GM12864 (cell line): ENCODE data around the gene CADPS2.

ENCODE experiments used
- DNase-seq: peaks from one replicate; pipeline ENCODE4 v3.0.0-alpha.2; 2011; ENCODE audit warnings: low read depth
- H3K4me3 ChIP-seq: 2 replicates; pipeline ENCODE4 v1.5.1; 2011; ENCODE audit warnings: mild to moderate bottlenecking, low read depth, low read length, control low read depth
- TF ChIP-seq, protein P1 (sequence below): IDR thresholded peaks from 2 replicates; pipeline ENCODE4 v1.5.1; 2011; ENCODE audit warnings: low read depth, mild to moderate bottlenecking, moderate library complexity, low read length, control low read depth, inconsistent platforms; ENCODE audit errors: missing control alignments

The CADPS2 gene

GRCh38 chr7:122315507-122316466 lies 570.5 kb downstream of the CADPS2 start:
- TF ChIP-seq, protein P1, sequence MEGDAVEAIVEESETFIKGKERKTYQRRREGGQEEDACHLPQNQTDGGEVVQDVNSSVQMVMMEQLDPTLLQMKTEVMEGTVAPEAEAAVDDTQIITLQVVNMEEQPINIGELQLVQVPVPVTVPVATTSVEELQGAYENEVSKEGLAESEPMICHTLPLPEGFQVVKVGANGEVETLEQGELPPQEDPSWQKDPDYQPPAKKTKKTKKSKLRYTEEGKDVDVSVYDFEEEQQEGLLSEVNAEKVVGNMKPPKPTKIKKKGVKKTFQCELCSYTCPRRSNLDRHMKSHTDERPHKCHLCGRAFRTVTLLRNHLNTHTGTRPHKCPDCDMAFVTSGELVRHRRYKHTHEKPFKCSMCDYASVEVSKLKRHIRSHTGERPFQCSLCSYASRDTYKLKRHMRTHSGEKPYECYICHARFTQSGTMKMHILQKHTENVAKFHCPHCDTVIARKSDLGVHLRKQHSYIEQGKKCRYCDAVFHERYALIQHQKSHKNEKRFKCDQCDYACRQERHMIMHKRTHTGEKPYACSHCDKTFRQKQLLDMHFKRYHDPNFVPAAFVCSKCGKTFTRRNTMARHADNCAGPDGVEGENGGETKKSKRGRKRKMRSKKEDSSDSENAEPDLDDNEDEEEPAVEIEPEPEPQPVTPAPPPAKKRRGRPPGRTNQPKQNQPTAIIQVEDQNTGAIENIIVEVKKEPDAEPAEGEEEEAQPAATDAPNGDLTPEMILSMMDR, result no peak
- DNase-seq, result no peak
- no peak overlapping the region for H3K4me3 ChIP-seq

DNA sequence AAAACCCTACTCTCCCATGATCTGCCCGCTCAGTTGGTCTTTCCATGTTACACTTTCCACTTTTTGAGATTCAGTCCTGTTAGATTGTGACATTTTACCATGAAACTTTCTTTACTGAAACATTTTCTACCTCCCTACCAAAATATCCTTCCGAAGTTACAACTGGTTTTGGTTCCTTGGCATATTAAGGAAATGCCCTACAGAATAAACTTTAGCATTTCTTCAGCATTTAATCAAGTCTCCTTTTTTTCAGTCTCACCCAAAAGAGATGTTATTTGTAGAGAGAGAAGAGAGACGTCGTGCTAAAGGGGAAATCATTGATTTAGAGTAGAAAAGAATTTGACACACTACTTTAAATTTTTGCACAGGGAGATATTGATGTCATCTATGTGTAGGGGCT lies 572.0 kb downstream of the CADPS2 start:
- TF ChIP-seq, protein P1, result no peak
- H3K4me3 ChIP-seq, result no peak overlapping the region
- no peak for DNase-seq

DNA sequence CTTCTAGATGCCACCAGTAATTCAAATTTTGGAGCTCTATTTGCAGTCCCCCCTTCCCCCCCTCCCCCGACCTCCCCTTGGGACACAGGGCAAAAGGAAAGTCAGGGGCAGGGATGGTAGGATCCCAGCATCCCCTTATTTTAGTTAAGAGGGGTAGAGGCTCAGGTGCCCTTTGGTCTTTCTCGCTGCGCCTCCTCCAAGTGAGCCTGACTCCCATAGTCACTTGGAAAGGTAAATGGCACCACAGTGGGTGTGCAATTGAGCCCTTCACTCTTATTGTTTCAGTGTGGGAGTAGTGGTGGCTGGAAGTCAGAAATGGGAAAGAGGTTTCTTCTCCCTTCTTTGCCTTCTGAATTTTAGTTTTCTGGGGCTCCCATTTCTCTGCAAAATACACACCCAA lies 573.5 kb downstream of the CADPS2 start:
- DNase-seq, result no peak
- TF ChIP-seq, protein P1, result no peak
- no peak overlapping the region for H3K4me3 ChIP-seq

DNA sequence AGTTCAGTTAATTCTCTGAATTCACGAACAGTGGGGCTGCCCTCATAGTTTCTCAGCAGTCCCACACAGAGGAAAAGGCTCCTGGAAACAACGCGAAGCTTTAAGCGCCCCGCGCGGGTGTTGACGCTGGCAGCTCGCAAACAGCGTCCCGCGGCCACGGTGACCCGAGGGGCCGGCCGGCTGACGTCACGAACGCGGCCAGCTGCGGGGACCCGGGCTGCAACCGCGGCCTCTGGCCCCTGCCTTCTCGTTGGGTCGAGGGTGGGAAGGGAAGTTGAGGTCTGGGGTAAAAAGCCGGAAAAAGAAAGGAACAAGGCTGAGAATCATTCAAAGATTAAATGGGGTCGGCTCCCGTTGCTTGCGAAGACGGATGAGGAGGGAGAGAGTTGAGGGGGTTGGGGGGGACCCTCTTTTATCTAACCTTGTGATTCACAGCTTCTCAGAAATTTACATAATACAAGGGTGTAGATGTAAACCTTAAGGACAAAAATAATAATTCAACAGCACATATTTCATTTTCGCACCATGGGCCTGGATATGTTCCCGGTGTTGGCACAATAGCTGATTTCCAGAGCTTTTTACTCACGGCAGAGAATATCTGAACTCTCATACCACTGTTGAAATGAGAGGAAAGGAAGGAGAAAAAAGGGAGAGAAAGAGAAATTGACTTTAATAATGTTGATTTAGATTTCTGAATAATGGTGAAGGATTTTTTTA lies 574.4 kb downstream of the CADPS2 start:
- TF ChIP-seq, protein P1, result no peak
- no peak for DNase-seq
- H3K4me3 ChIP-seq, result no peak overlapping the region

DNA sequence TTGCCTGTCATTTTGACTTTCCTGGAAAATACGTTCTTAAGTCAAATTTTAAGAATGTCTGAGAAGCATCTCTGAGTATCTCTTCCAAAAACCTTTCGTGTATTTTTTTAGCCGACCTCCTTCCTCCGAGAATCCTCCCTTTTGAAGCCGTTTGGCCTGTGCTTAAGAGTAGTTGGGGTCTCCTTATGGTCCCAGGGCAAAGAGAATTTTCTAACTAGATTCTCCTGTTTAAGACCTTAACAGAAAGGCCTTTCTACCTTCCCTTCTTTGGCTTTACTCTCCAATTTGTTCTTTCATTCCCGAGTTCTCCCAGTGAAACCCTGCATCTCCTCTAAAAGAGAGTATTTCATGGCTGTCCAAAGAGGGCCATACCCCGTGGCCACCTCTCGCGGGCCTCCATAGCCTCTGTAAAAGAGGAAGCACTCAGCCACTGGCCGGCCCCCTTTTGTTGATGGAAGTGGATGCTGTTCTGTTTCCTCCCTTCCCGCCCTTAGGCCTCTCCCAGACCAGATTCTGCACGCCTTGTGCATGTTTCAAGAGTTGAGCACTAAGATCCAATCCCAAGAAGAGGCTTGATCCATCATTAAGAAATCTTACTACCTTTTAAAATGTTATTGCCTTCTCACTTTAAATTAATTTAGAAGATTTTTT lies 575.1 kb downstream of the CADPS2 start:
- DNase-seq, result no peak
- no peak overlapping the region for H3K4me3 ChIP-seq
- TF ChIP-seq, protein P1, result no peak

DNA sequence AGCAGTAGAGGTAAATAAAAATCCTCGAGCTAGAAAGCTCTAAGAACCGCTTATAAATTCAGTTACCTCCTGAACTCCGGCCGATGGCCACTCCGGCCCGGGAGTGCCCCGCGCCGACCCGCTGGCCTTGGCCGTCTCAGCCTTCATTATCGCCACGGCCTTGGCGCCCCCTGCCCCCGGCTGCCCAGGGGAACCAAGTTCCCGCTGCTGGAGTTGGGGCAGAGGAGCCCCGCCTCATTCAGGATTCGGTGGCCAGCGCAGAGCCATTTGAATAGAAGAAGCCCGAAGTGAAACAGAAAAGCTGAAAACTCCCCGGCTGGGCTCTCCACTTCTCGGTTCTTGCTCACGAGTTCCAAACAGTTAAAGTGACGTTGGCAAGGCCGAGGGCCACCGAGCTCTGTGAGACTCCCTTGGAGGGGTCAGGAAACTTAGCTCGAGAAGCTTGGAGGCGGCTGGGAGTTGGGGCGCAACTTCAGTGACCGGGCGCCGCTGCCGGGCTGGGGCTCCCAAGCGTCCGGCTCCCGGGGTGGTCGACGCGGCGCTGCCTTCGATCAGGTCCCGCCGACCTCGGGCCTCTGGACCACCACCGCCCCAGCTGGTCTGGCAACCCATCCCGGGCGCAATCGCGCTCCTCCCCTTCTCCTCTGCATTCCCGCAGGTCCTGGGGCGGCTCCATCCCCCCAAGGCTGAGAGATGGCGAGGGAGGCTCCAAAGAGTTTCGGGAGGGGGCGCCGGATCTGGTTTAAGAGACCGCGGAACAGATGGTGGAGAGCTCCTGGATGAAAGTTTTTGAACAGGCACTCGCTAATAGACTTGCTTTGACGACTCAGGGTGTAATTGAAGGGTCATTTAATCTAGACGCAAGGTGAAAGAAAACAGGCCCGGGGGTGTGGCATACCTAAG lies 575.9 kb downstream of the CADPS2 start:
- TF ChIP-seq, protein P1, result no peak
- H3K4me3 ChIP-seq, result no peak overlapping the region
- DNase-seq, result no peak
